GM18951 (cell line): Measurements from ENCODE around the gene NPR1.
"Not testable (repeated sequence)": the region's sequence is repeated elsewhere in the genome, so short reads cannot be mapped to it uniquely, and the experiment has no call there.

ENCODE experiments used
- POLR2A ChIP-seq: IDR thresholded peaks from 4 replicates; pipeline ENCODE4 v1.6.1; 2011; ENCODE audit warnings: mild to moderate bottlenecking; ENCODE audit not compliant: insufficient read length, insufficient read depth; ENCODE audit errors: extremely low read depth
- in situ Hi-C: fragments of 300-500 bp; cut with MboI; formaldehyde crosslinking; loops from one replicate; pipeline ENCODE4 v1.12.0; 2022; ENCODE audit warnings: low sequenced_read_pairs, mixed read lengths, inconsistent platforms; ENCODE audit not compliant: unreplicated experiment

Gene NPR1

GRCh38 chr1:153698020-153698922 is 19.8 kb downstream of the NPR1 start:
- no peak for TF ChIP-seq POLR2A
- in situ Hi-C loops: no loop called here

DNA sequence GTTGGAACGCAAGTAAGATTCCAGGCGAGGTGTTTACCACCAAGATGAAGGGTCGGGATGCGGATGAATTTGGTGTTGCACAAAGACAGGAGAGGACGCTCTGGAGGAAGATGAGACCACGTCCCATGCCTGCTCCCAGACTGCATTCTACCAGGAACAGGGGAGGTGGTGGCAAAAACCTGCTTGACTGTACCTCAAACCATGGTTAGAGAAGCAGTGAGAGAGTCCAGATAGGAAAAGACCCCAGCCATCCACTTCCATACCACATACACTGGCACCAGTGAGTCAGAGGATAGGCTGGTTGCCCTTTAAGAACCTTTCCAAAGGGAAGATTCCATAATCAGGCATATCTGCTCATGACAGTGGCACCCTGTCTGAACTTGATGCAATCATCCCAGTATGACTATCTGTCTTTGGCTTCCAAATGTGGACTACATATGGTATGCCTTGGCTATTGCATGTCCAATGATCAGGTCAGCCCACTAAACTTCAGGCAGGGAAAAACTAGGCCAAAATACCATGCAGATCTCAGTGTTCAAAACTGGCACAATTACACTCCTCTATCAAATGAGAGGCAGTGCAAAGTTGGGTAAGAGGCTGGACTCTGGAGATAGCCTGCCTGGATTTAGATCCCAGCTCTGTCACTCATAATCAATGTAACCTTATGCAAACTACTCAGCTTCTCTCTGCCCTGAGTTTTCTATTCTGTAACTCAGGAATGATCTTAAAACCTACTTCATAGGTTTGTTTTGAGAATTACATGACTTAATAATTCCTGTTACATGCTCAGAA is 20.6 kb downstream of the NPR1 start:
- no peak for TF ChIP-seq POLR2A
- in situ Hi-C loops: no loop called here

GRCh38 chr1:153699768-153700167 is 21.3 kb downstream of the NPR1 start:
- TF ChIP-seq POLR2A: no peak
- in situ Hi-C loops: no loop called here

DNA sequence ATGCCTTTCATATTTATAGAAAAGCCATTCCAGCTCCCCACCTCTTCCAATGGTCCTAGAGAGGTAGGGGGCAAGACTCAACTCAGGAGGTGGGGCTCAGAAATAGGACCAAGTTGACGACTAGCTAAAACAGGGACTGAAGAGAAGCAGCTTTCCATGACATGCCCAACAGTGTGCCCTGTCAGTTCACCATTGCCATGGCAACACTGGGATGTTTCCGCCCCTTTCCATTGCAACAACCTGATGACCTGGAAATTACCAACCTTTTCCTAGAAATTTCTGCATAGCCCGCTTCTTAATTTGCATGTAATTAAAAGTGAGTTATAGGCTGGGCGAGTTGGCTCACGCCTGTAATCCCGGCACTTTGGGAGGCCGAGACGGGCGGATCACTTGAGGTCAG is 27.0 kb downstream of the NPR1 start:
- in situ Hi-C loops: no loop called here
- TF ChIP-seq POLR2A: no peak

DNA sequence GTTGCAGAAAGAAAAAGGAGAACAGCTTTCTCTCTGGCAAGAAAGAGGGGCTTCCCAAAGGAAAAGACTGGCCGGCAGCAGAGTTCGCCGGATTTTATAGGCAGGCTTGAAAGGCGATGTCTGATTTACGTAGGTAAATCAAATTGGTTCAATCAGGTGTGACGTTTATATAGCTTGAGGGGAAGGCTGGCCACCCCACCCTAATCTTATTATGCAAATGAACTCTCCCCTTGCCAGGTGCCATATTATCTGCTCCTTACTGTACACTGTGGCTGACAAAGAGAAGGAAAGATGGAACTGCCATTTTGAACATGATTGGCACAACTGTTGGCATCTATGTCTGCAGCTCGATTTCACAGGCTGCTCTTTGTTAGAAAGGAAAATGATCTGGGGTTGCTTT is 32.5 kb downstream of the NPR1 start:
- in situ Hi-C loops: no loop called here
- no peak for TF ChIP-seq POLR2A

DNA sequence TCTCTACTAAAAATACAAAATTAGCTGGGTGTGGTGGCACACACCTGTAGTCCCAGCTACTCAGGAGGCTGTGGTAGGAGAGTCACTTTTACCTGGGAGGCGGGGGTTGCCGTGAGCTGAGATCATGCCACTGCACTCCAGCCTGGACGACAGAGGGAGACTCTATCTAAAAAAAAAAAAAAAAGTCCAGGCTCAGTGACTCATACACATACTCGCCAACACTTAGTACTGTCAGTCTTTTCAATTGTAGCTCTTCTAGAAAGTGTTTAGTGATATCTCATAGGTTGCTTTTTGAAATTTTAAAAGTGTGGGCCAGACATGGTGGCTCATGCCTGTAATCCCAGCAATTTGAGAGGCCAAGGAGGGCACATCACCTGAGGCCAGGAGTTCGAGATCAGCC is 37.7 kb downstream of the NPR1 start:
- in situ Hi-C loops: not testable (repeated sequence)

DNA sequence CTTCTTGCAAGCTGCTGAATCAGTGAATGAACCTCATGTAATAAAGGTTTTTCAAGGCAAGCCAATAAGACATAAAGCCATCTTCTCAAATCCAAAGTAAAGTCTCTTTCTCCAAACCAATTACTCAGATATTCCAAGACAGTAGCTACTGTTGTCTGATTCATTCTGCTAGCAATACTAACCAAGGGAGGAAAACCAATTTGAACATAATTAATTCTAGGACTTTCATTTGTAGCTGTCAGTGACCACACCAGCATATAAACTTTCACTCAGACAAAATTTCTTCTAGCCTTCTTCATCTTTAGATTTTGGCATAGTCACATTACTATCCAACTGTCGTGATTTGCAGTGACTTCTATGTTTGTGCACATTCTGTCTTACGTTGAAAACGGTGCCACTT is 38.8 kb downstream of the NPR1 start:
- in situ Hi-C loops: no loop called here
- TF ChIP-seq POLR2A: no peak

GRCh38 chr1:153723687-153724086 is 45.2 kb downstream of the NPR1 start:
- TF ChIP-seq POLR2A: no peak
- in situ Hi-C loops: no loop called here

DNA sequence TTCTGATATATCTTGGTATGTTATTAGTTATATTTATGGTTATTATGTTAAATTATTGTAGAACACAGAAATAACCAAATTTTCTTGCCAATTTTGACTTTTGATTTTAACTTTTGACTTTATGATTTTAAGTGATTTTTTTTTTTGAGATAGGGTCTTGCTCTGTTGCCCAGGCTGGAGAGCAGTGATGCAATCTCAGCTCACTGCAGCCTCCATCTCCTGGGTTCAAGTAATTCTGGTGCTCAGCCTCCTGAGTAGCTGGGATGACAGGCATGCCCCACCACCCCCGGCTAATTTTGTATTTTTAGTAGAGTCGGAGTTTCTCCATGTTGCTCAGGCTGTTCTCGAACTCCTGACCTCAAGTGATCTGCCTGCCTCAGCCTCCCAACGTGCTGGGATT is 46.1 kb downstream of the NPR1 start:
- in situ Hi-C loops: not testable (repeated sequence)

GRCh38 chr1:153727463-153728304 is 49.2 kb downstream of the NPR1 start, which contains the start of gene INTS3:
Gene INTS3 (plus strand): TSS chr1:153728050. CDS start chr1:153728635, 585 bp downstream.
- in situ Hi-C loops: no loop called here
- TF ChIP-seq POLR2A: peak; percentile 88

GRCh38 chr1:153728305-153729066 is 50.0 kb downstream of the NPR1 start:
- no peak for TF ChIP-seq POLR2A
- in situ Hi-C loops: no loop called here

- in situ Hi-C loops: no loop called here
Measured at GRCh38 chr1:153730468-153730988, 52.0 kb downstream of the NPR1 start.

More at GRCh38 chr1:153730468-153730988, 52.0 kb downstream of the NPR1 start:
- no peak for TF ChIP-seq POLR2A
